Upper lobe of right lung (tissue), 1 donor: Measurements from ENCODE around the gene TBL3. TPM values are rescaled to one million over a fixed set of nuclear protein-coding genes. Genes with fewer than 3 reads are reported as not detected.

Experiments used
- ATAC-seq: fragments of 200-7000 bp; cut with Tn5 transposase; one replicate; pipeline ENCODE4 v1.9.1; 2020; ENCODE audit warnings: mild to moderate bottlenecking, moderate library complexity
- DNase-seq: peaks from one replicate; pipeline ENCODE4 v3.0.0-alpha.2; 2020
- H3K27ac ChIP-seq: fragments of 200-600 bp; one replicate; pipeline ENCODE4 v1.8.0; 2022
- H3K27me3 ChIP-seq: fragments of 200-600 bp; one replicate; pipeline ENCODE4 v1.8.0; 2022; ENCODE audit warnings: mild to moderate bottlenecking
- H3K36me3 ChIP-seq: fragments of 200-600 bp; one replicate; pipeline ENCODE4 v1.8.0; 2022
- H3K4me1 ChIP-seq: fragments of 200-600 bp; one replicate; pipeline ENCODE4 v1.8.0; 2022
- H3K4me3 ChIP-seq: fragments of 200-600 bp; one replicate; pipeline ENCODE4 v1.8.0; 2022; ENCODE audit warnings: mild to moderate bottlenecking
- H3K9me3 ChIP-seq: fragments of 200-600 bp; one replicate; pipeline ENCODE4 v1.8.0; 2022
- intact Hi-C: fragments of 100-400 bp; cut with DNase I; formaldehyde crosslinking; loops from one replicate; pipeline ENCODE4 v1.11.0; 2022
- total RNA-seq: library from RNA; stranded (reverse); fragmentation: NEBNext Ultra II Directional; extraction: Animal tissue kit (Norgen Biotek cat#: 25700); gene quantifications from one replicate; pipeline ENCODE4 v1.2.1, GENCODE V29; 2021
- TF ChIP-seq, protein P1 (sequence below): fragments of 200-600 bp; IDR thresholded peaks from one replicate; pipeline ENCODE4 v1.8.0; 2022; ENCODE audit warnings: antibody characterized with exemption
- donor health status: DM: no; HTN: yes; CAD: no; lungs with severe emphysema.

TBL3 gene
- total RNA-seq, 1 donor from 2014 or later, result 24.7 TPM

GRCh38 chr16:1941162-1942046, 30.4 kb upstream of the TBL3 start:
- peaks cover 28% of the 10 kb centered on the region for H3K36me3 ChIP-seq
- peaks cover 19% of the 10 kb centered on the region for H3K4me1 ChIP-seq
- ATAC-seq, result no peak
- intact Hi-C loops, result no loop called here
- peak overlapping the region; percentile 72 for H3K27ac ChIP-seq
- DNase-seq, result no peak
- H3K9me3 ChIP-seq, result no peaks in the 10 kb centered on the region
- H3K4me3 ChIP-seq, result peak overlapping the region; percentile 68
- TF ChIP-seq, protein P1, sequence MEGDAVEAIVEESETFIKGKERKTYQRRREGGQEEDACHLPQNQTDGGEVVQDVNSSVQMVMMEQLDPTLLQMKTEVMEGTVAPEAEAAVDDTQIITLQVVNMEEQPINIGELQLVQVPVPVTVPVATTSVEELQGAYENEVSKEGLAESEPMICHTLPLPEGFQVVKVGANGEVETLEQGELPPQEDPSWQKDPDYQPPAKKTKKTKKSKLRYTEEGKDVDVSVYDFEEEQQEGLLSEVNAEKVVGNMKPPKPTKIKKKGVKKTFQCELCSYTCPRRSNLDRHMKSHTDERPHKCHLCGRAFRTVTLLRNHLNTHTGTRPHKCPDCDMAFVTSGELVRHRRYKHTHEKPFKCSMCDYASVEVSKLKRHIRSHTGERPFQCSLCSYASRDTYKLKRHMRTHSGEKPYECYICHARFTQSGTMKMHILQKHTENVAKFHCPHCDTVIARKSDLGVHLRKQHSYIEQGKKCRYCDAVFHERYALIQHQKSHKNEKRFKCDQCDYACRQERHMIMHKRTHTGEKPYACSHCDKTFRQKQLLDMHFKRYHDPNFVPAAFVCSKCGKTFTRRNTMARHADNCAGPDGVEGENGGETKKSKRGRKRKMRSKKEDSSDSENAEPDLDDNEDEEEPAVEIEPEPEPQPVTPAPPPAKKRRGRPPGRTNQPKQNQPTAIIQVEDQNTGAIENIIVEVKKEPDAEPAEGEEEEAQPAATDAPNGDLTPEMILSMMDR, result no peak
- H3K27me3 ChIP-seq, result no peaks in the 10 kb centered on the region

- intact Hi-C loops, result no loop called here
- Histone ChIP-seq H3K27ac (peak overlapping the region; percentile 72), H3K36me3 (peaks cover 28% of the 10 kb centered on the region), H3K4me3 (peak overlapping the region; percentile 68), H3K27me3 (no peaks in the 10 kb centered on the region), H3K9me3 (no peaks in the 10 kb centered on the region), H3K4me1 (peaks cover 19% of the 10 kb centered on the region)
- DNase-seq, result peak; percentile 67
- TF ChIP-seq, protein P1, result no peak
- ATAC-seq, result peak; percentile 2
Observed at GRCh38 chr16:1942047-1942809, 29.6 kb upstream of the TBL3 start.

DNA sequence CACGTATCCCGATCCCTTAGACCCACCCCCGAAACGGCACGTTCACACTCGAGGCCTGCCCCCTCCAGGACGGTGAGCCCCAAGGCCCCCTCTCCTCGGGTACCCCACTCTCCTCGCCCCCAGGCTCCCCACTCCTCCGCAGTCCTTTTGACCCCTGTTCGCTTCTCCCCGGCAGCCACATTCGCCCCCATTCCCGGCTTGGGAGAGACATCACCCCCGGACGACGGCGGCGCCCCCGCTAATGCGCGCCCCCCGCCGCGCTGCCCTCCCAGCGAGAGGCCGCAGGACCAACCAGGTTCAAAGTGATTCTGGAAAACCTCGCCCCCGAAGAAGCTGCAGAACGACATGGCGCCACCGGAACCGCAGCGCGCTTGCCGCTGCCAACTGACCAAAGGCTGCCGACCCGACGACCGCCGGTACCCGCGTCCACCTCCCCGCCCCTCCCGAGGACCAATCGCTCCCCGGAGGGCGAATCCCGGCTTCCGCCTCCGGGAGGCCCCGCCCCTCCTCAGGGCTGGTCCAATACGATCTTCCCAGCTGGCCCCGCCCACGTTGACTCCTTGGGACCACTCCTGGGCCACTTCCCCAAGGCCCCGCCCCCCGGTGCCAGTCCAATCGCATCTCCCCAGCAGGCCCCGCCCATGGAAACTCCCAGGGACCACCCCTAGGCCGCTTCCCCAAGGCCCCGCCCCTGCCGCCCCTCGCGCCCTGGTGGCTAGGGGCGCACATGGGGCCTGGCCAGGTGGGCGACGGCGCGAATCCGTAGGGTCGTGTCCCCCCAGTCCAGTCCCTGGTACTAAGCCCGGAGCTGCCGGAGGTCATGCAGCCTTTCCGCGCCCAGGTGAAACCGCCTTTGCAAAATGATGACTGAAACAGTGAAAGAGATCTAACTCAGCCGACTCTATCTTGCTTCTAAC, 28.8 kb upstream of the TBL3 start, which contains the start of gene MSRB1:
TSS of gene MSRB1 (minus strand) at position 390 of the 917 bp plus-strand sequence. CDS start at position 347, 43 bp downstream.
- Histone ChIP-seq H3K9me3 (no peaks in the 10 kb centered on the region), H3K4me1 (peaks cover 19% of the 10 kb centered on the region), H3K27ac (peak within 1 kb of the TSS; percentile 72), H3K36me3 (peaks cover 25% of the 10 kb centered on the region), H3K27me3 (no peaks in the 10 kb centered on the region), H3K4me3 (peak within 1 kb of the TSS; percentile 68)
- DNase-seq (peak; percentile 100), ATAC-seq (peak; percentile 96)
- intact Hi-C loops, result no loop called here
- TF ChIP-seq, protein P1, result no peak

DNA sequence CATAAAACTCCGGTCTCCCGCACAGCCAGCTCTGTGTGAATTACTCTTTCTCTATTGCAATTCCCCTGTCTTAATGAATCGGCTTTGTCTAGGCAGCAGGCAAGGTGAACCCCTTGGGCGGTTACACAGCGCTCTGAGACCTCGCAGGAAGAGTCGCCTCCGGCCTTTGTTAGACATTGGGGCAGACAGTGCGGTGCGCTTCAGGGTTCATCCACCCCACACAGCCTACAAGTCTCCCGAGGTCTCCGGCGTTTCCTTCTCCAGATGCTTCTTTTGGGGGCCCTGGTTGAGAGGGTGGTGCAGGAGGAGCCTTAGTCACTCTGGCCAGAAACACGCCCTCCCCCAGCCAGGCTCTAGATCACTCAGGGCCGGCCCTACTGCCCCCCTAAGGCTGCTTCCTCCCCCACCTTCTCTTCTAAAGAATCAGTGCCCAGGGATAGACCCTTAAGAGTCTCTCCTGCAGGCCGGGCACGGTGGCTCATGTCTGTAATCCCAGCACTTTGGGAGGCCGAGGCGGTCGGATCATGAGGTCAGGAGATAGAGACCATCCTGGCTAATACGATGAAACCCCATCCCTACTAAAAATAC, 27.1 kb upstream of the TBL3 start:
- intact Hi-C loops, result no loop called here
- Histone ChIP-seq H3K27me3 (no peaks in the 10 kb centered on the region), H3K9me3 (no peaks in the 10 kb centered on the region), H3K36me3 (peaks cover 9% of the 10 kb centered on the region), H3K27ac (no peak overlapping the region), H3K4me1 (peaks cover 13% of the 10 kb centered on the region), H3K4me3 (no peak overlapping the region)
- TF ChIP-seq, protein P1, result no peak
- ATAC-seq (no peak), DNase-seq (no peak)
